Hematopoietic multipotent progenitor cell treated with erythropoietin and hydrocortisone succinate and interleukin-3 and kit ligand, for 6 days (in vitro differentiated cells): ENCODE measurements around the gene CELA3A.
"Not testable (repeated sequence)": the region's sequence is repeated elsewhere in the genome, so short reads cannot be mapped to it uniquely, and the experiment has no call there.

Source experiments
- DNase-seq: peaks from one replicate; pipeline ENCODE4 v3.0.0-alpha.2; 2015

The CELA3A gene

DNA sequence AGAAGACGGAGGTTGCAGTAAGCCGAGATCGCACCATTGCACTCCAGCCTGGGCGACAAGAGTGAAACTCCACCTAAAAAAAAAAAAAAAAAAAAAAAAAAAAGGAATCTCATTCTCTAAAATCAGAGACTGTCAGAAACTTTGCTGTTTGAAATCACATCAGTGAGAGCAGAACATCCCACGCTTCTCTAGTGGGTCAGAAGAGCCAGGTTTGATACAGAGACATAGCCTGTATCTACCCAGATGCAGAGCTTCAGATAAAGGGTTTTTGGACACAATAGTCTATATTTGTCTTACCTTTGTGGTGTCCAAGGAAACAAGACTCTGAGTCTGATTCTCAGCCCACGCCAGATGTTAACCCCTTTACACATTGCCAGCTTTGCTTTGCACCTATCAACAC, 19.6 kb downstream of the CELA3A start:
- DNase-seq: no peak

DNA sequence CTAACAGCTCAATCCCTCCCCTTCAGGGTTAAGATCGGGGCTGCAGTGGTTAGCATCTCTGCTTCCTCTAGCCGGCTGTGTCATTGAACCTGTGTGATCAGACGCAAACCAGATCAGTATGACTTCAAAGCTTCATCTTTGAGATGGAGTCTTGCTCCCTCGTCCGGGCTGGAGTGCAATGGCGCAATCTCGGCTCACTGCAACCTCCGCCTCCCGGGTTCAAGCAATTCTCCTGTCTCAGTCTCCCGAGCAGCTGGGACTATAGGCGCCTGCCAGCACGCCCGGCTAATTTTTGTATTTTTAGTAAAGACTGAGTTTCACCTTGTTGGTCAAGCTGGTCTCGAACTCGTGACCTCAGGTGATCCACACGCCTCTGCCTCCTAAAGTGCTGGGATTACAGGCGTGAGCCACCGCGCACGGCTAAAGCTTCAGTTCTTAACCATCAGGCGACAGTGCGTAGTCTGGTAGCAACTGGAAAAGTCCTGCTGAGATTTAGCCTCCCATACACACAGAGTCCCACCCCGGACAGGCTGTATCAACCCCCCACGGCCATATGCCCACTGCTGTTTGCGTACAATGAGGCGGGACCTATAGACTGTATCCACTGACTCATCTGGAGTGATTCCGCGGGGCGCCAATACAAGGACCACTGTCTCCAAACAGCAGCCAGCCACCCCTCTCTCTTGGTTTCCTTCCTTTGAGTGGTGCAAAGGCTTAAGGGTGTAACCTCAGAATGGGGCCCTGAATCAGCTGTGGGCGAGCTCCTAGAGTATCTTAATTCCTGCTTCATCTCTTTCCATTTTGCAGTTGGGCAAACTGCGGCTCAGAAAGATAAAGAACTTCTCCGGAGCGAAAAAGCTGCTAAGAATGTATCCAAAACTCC, 23.3 kb downstream of the CELA3A start:
- DNase-seq: peak; percentile 85

DNA sequence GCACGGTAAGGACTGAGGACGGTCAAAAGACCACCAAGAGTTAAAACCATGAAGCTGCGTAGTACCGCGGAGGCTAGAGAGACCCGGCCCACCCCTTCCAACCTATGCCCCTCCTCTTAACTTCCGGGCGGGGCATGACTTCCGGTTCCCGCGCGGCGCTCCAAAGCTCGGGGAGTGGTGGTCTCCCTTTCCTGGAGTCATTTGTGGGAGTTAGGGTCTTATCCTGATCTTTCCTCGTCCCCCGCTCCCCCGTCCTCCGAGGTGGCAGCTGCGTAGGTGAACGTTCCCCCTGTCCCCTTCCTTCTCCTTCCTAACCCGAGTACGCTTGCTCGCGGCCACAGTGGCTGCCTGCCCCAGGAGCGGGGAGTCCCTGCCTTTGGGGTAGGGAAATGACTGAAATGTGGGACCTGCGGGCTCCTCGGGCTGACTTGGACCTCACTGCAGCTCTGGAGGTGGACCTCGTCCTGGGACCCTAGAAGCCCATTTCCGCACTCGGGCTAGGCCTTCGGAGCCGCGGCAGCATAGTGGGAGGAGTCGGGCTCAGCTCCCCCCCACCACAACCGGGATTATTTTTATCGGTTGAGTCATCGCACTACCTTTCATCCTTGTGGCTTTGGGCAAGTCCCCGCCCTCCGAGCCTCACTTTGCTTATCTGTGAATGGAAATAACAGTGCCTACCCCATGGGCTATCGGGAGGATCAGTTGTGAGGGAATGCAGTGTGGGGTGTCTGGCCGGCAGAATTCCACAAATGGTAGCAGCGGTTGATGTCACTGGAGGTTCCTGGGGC, 24.1 kb downstream of the CELA3A start:
- peak; percentile 97 for DNase-seq

DNA sequence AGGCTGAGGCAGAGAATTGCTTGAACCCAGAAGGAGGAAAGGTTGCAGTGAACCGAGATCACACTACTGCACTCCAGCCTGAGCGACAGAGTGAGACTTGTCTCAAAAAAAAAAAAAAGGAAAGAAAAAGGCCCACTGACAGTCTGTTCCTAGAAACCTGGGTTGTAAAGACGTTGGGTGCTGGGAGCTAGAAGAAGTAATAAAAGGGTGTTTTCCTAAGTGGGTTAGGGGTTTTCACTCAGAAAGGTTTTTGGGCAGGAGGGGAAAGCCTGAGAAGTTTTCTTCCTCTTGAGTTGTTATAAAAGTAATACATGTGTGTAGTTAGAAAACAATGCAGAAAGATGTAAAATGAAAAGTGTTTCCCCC, 25.4 kb downstream of the CELA3A start:
- DNase-seq: no peak

DNA sequence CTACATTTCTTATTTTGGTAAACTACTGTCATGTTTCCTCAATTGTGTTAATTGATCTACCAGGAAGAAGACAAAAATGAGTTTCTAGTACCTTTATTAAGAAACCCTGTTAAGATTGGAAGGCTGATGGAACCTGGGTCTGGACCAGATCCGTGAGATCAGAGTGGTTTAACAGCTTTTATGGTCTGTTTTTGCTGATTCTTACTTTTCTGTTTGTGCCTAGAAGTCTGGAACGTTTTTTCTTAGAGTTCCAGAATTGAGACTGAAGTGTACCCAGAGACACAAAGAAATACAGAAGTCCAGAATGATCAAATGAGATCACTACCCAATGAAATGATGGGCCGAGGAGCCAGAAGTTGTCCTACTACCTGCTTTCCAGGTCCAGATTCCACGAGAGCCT, 28.6 kb downstream of the CELA3A start:
- DNase-seq: no peak

DNA sequence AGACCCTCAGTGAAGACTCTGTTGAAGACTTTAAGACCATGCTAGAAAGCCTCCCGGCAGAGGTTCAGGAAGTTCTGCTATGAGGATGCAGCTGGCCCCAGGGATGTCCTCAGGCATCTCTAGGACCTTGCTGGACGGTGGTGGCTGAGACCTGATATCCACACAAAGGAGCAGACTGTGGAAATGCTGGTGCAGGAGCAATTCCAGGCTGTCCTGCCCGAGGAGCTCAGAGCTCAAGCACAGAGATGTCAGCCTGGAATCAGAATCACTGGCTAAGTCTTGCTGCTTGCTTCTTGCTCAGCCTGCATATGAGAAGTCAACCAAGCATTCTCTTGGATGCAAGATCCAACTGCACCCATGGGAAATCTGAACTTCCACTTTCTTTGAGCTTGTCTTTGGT, 29.0 kb downstream of the CELA3A start:
- no peak for DNase-seq

DNA sequence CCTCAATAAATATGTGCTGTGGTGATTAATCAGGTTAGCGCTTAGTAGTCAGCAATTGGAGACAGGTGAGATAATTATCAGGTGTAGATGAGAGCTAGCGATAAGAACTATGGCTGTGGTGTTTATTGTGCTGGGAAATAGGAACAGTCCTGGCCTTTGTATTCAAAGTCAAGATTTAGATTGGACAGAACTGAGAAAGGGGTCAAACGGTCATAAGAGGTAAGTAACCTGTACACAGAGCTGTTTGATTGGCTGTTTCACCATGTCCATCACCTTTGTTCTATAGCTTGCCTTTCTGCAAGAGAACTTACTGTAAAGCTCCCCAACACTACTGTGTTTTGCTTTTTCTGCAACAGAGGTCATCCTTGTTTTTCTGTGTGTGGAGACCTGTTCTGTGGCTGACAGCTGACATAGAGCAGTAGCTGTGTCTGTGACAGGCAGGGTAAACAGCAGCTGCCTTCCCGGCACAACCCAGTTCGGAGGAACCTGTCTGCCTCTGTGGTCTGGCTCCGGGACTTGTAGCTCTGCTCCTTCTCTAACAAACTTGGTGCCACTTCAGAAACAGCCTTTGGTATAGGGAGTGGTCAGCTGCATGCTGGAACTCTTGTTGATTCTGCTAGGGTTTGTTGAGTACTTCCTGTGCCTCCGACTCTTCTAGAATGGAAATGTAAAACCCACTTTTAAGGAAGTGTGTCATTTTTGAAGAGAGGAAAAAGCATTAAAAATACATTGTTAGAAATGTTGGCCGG, 29.9 kb downstream of the CELA3A start:
- peak; percentile 21 for DNase-seq

DNA sequence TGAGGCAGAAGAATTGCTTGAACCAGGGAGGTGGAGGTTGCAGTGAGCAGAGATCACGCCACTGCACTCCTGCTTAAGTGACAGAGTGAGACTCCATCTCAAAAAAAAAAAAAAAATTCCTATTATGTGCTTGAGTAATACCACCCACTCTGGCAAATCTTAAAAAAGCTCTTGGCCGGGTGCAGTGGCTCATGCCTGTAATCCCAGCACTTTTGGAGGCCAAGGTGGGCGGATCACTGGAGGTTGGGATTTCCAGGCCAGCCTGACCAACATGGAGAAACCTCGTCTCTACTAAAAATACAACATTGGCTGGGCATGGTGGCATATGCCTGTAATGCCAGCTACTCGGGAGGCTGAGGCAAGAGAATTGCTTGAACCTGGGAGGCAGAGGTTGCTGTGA, 33.4 kb downstream of the CELA3A start:
- not testable (repeated sequence) for DNase-seq

DNA sequence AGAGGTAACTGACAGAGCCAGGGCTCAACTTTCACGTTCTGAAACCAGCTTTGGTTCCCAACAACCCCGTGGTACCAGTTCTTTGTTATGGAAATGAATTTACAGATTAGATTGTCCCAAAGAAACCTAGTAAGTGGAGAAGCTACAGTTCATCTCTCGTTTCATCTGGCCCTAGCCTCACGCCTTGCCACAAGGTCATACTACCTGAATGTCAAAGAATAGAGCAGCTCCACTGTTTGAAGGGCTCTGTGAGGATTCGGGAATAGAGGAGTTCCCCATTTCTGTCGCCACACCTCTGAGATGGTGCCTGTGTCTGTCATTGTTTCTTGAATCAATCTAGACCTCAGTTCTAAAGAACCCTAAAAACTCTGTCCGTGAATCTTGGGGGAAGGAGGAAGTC, 36.1 kb downstream of the CELA3A start:
- no peak for DNase-seq

DNA sequence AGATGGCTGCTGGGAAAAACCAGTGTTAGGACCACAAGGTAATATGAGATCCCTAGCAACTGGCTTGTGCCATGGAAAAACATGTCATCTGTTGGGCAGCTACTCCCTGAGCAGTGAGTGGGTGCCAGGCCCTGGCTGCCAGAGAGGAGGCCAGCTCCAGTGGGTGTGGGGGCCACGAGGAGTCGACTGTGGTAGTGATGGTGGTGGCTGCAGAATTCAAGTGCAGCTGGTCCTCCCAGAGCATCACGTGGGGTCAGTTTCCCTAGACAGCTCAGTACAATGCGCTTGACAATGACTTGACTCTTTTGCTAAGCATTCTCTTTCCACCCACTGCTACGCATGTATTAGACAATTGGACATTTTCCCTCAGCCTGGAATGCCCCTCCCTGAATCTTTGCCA, 36.6 kb downstream of the CELA3A start:
- no peak for DNase-seq

DNA sequence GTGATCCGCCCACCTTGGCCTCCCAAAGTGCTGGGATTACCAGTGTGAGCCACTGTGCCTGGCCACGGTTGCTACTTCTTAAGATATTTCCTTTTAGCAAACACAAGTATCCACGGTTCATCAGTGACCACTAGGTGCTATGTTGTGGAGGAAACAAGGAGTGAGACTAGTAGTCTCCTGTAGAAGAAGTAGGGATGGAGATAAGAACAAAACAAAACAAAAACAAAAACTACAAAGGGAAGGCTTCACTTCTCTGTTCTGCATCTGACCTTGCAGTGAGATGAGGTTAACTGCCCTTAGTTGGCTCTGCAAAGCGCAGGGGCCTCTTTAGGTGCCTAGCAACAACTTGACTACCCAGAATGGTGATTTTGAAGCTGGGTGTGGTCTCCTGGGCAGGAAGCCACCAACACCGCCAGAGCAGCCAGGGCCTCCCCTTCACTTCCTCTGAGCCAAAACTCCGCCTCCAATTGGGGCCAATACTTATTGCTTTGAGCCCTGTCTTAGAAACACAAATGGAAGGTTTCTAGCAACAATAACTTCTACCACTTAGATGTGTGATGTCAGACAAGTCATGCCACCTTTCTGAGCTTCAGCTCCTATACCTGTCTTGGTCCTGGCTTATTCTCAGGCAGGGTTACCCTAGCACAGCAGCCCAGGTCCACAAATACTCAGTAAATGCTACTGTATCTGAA, 38.3 kb downstream of the CELA3A start:
- peak; percentile 98 for DNase-seq

DNA sequence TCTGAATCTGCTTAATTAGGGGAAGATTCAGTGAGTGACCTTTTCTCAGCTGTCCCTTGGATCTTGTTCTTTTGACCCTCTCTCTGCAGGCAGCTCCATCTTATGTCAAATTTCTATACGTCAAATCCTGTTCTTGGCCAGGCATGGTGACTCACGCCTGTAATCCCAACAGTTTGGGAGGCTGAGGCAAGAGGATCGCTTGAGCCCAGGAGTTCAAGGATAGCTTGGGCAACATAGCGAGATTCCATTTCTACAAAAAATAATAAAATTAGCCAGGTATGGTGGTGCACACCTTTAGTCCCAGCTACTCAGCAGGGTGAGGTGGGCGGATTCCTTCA, 38.8 kb downstream of the CELA3A start:
- DNase-seq: no peak

DNA sequence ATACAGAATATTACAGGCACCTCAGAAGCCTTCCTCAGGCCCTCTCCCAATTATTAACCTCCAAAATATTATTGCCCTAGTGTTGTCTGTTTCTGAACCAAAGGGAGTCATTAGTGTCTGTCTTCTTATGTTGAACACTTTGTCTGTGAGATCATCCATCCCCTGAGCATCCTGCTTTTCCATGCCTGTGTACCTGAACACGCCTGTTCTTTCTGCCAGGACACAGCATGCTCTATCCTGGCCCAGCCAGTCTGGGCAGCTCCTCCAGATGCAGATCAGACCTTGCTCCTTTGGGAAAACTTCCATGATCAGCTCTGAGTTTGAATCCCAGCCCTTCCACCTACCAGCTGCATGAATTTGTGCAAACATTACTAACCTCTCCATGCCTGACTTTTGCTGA, 40.0 kb downstream of the CELA3A start:
- no peak for DNase-seq

DNA sequence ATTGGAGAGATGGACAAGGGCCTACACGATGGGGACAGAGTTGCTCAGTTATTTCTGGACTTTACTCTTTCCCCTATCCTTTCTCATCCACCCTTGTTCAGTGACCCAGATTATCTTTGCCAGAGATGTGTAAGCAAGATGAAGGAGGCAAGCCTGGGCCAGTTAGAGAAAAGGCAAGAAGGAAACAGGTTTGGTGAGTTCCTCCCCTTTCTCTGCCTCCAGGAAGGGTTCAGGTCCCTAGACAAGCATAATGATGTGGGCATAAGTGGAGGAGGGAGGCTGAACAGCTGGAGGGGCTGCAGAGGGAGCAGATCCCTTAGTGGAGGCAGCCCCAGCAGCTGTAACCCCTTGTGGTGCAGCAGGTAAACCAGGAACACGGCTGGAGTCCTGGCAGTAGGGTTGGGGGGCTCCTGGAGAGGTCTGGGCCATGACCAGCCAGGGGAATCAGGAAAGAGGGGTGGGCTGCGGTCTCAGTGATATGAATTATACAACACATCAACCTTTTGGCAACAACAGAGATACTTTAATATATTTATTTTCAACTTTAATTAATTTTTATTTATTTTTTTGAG, 41.8 kb downstream of the CELA3A start:
- no peak for DNase-seq

DNA sequence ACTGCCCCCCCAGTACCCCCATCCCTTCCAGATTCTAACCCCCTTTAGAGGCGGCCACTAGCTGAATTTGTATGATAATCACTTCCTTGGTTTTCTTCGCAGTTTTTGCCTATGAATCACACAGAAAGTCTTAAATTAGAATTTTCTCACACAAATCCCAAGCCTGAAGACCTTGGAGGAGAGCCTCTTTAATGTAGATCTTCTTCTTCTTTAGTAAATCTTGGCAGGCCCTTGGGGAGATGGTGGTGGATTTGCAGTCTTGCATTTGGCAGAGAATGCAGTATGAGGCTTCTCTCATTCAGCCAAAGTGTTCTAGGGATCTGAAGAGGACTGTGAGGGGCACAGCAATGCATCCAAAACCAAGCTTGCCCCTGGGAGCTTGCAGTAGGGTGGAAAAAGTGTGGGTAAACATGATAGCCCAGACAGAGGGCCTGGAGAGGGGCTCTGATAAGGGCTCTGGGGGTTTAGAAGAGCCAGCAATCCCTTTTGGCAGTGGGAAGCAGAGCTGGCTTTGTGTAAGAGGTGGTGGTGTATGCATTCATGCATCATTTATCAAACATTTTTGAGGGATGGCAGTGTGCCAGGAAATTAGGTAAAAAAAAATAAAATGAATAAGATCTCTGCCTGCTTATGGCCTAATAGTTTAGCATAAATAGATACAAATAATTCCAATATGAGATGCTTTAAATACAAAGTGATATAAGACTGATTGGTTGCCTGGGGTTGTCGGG, 43.4 kb downstream of the CELA3A start:
- peak; percentile 61 for DNase-seq

DNA sequence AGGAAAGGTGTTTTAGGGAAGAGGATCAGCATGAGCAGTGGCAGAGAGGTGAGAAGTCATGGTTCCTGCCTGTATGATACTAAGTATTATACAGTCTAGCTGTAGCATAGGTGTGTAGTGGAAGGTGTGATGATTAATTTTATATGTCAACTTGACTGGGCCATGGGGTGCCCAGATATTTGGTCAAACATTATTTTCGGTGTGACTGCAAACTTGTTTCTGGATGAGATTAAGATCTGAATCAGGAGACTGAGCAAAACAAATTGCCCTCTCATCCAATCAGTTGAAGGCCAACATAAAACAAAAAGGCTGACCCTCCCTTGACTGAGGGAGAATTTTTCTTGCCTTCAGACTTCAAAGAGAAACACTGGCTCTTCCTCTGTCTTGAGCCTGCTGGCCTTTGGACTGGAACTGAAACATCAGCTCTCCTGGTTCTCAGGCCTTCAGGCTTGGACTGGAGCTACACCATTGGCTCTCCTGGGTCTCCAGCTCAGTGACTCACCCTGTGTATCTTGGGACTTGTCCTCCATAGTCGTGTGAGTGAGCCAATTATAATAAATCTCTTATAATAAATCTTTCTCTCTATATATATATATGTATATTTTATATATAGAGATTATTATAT, 44.3 kb downstream of the CELA3A start:
- no peak for DNase-seq

DNA sequence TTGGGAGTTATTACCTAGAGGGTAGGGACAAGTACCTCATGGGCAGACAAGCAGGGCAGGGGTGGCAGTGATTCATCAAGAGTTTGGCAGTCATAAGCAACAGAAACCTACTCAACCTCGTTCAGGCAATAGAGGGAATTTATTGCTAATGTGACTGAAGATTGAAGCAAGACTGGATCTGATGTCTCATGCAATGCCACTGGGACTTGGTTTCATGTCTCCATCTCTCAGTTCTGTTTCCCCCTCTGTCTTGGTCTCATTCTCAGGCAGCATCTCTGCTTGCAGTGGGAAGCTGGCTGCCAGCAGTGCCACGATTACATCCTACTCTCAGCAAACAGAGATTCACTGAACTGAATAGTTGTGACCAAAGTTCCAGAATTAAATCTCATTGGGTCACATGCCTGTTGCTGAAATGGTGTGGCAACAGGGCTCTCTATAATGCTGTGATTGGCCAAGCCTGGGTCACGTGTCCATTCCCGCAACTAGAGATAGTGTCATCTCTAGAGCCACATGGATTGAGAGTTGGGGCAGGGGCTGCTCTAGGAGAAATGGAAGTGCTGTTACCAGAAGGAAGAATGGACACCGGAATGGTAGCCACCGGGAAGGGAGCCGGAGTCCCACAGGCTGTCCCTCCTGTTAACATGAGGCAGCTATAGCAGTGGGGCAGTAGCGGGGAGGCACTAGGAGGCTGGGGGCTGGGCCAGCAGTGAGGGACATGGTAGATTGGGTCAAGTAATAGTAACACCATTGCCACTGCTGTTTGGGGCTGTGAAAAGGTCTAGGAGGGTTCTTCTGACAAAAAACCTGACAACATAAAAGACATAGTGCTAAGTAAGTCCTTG, 47.1 kb downstream of the CELA3A start:
- no peak for DNase-seq

DNA sequence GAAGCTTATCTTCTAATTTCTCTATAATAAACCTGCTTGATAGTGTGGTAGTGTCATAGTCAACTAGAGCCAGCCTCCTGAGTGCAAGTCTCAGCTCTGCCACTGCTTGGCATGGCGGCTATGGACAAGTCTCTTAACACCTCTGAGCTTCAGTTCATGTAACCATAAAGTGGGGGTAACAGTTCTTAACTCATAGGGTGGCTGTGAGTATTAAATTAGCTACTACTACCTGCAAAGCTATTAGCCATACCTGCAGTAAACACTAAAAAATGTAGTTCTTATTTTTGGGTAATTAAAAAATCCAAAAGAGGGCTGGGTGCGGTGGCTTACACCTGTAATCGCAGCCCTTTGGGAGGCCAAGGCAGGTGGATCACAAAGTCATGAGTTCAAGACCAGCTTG, 48.9 kb downstream of the CELA3A start:
- DNase-seq: no peak

DNA sequence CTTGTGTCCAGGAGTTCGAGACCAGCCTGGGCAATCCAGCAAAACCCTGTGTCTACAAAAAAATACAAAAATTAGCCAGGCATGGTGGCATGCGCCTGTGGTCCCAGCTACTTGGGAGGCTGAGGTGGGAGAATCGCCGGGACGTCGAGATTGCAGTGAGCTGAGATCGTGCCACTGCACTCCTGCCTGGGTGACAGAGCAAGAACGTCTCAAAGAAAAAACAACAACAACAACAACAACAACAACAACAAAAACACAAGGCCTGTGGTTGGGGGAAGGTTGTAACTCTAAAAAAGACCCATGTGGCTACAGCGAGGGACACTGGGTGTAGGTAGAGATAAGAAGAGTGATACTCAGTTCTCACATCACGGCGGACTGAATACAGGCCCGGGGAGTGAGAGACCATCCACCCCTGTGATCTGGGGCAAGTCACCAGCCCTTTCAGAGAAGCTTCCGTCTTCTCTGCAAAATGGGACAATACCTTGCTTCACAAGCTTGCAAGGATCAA, 50.2 kb downstream of the CELA3A start:
- peak; percentile 34 for DNase-seq
